SU-DHL-6 (cell line): ENCODE data around the gene RAD51AP1.

Experiments
- CTCF ChIP-seq: fragments of 200-600 bp; sonication (generic); IDR thresholded peaks from one replicate; pipeline ENCODE4 v1.5.1; 2017; ENCODE audit warnings: antibody characterized with exemption, mild to moderate bottlenecking, low read length, moderate library complexity; ENCODE audit not compliant: insufficient read depth, poor library complexity, severe bottlenecking
- EZH2phosphoT487 ChIP-seq: fragments of 200-600 bp; sonication (generic), shearing (Covaris generic); conservative IDR thresholded peaks from 2 replicates; pipeline ENCODE4 v1.6.1; 2018; ENCODE audit warnings: mild to moderate bottlenecking, antibody characterized with exemption, low read length, moderate library complexity, mixed read lengths

- TF ChIP-seq CTCF = no peak
- TF ChIP-seq EZH2phosphoT487 = no peak
Measured at GRCh38 chr12:4603946-4604345, 65.3 kb downstream of the RAD51AP1 start.
